HG03175 (cell line): ENCODE results near the gene NUTF2.

Experiments used
- ATAC-seq: cut with Tn5 transposase; IDR thresholded peaks from one replicate; pipeline ENCODE4 v1.9.1; 2021; ENCODE audit warnings: mild to moderate bottlenecking, moderate library complexity; ENCODE audit not compliant: unreplicated experiment

Gene NUTF2

DNA sequence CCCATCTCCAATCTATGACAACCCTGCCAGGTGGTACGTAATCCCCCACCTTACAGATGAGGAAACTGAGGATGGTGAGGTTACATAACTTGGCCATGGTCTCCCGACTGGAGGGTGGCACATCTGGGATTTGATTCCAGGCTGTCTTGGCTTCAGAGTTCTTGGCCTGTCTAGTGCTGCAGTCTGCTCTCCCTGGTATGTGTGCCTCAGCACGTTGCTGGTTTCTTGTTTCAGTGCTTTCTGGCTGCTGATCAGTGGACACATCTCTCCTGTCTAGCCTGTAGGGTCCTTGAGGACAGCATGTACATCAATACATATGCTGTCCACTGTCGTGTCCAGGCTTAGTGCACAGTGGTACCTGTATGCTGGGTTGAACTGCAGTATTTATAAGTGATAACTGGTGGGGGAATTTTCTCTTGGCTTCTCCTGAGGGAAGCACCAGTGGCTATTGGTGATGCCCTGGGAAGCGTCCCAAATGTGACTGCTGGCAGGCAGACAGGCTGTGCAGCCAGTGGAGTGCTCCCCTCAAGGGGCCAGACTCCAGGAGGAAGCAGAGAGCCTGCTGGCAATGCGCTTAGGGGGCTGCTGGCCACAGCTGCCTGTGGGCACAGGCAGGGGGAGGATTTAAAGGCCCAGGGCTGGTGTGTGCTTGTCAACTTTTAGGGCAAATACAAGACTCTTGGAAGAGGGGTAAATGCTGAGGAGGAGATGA is 70.6 kb downstream of the NUTF2 start:
- ATAC-seq = no peak

DNA sequence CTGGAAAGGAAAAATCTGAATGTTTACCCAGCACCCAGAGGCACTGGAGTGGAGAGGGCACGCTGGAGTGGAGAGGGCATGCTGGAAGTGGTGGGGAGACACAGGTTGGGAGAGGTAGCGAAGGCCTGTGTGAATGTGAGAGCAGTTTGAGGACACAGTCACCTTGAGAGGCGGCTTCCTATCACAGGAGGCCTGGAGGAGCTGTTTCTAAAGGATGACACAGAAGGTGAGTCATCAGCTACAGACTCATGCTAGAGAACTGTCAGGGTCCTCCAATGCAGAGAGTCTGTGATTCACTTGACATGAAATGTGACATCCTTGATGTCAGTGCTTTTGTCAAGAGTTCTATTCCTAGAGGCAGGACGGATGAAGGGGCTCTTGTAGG is 71.1 kb downstream of the NUTF2 start:
- ATAC-seq = no peak

DNA sequence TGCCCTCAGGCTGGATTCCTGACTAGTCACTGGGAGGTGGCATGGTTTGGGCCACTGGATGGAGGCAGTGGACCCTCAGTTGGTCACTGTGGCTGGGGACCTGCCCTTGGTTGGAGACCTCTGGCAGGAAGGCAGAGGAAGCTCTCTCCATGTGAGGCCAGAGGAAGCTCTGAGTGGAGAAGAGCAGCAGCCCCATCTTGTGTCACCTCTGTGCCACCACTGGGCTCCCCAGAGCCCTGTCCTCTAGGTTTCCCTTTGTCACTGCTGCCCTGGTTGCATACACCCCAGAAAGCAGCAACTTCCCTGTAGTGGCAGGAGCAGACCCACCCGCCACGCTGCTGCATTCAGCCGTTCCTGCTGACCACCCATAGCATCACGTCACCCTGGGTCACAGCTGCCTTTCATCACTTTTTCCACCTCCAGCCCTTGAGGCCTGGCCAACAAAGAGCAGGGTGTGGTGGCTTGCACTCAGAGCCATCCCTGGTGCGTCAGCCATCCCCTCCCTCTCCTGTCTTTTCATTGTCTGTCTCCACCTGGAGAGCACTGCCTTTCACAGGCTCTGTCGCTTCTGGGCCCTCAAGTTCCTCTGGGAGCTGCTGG is 73.0 kb downstream of the NUTF2 start:
- ATAC-seq = no peak
